ENCODE results near the gene MAP3K14.

The MAP3K14 gene

GRCh38 chr17:45260204-45260783 lies 56.5 kb downstream of the MAP3K14 start:
- TF ChIP-seq TEAD4 (IDR thresholded peaks at IDR 0.05), result no peak

GRCh38 chr17:45258981-45259380 lies 57.8 kb downstream of the MAP3K14 start:
- TF ChIP-seq MAX (IDR thresholded peaks at IDR 0.05), result no peak
- no peak for TF ChIP-seq NFIC (IDR thresholded peaks at IDR 0.05)
- no peak for TF ChIP-seq CREB1 (IDR thresholded peaks at IDR 0.05; ENCODE audit: low read depth)
- no peak for TF ChIP-seq ZBTB7A (IDR thresholded peaks at IDR 0.05; ENCODE audit: low read depth)
- no peak for TF ChIP-seq REST (IDR thresholded peaks at IDR 0.05; ENCODE audit: low read depth)
- no peak for TF ChIP-seq TAF1 (IDR thresholded peaks at IDR 0.05; ENCODE audit: low read depth)
- TF ChIP-seq TCF12 (IDR thresholded peaks at IDR 0.05; ENCODE audit: low read depth), result no peak
- no peak for TF ChIP-seq YY1 (IDR thresholded peaks at IDR 0.05; ENCODE audit: low read depth)
- TF ChIP-seq TEAD4 (IDR thresholded peaks at IDR 0.05), result no peak
- TF ChIP-seq USF1 (IDR thresholded peaks at IDR 0.05), result no peak
- no peak for TF ChIP-seq CEBPB (IDR thresholded peaks at IDR 0.05)
- no peak for TF ChIP-seq EGR1 (IDR thresholded peaks at IDR 0.05)
- TF ChIP-seq FOXM1 (IDR thresholded peaks at IDR 0.05; ENCODE audit: borderline replicate concordance, low read depth), result no peak

GRCh38 chr17:45257115-45257514 lies 59.7 kb downstream of the MAP3K14 start:
- TF ChIP-seq YY1 (IDR thresholded peaks at IDR 0.05; ENCODE audit: low read depth) (no peak), CEBPB (IDR thresholded peaks at IDR 0.05) (no peak), REST (IDR thresholded peaks at IDR 0.05; ENCODE audit: low read depth) (no peak), MAX (IDR thresholded peaks at IDR 0.05) (no peak), FOXM1 (IDR thresholded peaks at IDR 0.05; ENCODE audit: borderline replicate concordance, low read depth) (no peak), NFIC (IDR thresholded peaks at IDR 0.05) (no peak), CREB1 (IDR thresholded peaks at IDR 0.05; ENCODE audit: low read depth) (no peak), EP300 (IDR thresholded peaks at IDR 0.05; ENCODE audit: borderline replicate concordance) (no peak), TCF12 (IDR thresholded peaks at IDR 0.05; ENCODE audit: low read depth) (no peak), USF1 (IDR thresholded peaks at IDR 0.05) (no peak), TEAD4 (IDR thresholded peaks at IDR 0.05) (no peak), EGR1 (IDR thresholded peaks at IDR 0.05) (no peak), TAF1 (IDR thresholded peaks at IDR 0.05; ENCODE audit: low read depth) (no peak), RAD21 (IDR thresholded peaks at IDR 0.05; ENCODE audit: low read depth) (no peak)

GRCh38 chr17:45256114-45256966 lies 60.5 kb downstream of the MAP3K14 start:
- TF ChIP-seq TEAD4 (IDR thresholded peaks at IDR 0.05) (no peak), TCF12 (IDR thresholded peaks at IDR 0.05; ENCODE audit: low read depth) (no peak), RAD21 (IDR thresholded peaks at IDR 0.05; ENCODE audit: low read depth) (no peak), EP300 (IDR thresholded peaks at IDR 0.05; ENCODE audit: borderline replicate concordance) (no peak), EGR1 (IDR thresholded peaks at IDR 0.05) (no peak), CREB1 (IDR thresholded peaks at IDR 0.05; ENCODE audit: low read depth) (no peak), FOXM1 (IDR thresholded peaks at IDR 0.05; ENCODE audit: borderline replicate concordance, low read depth) (no peak), TAF1 (IDR thresholded peaks at IDR 0.05; ENCODE audit: low read depth) (no peak), USF1 (IDR thresholded peaks at IDR 0.05) (no peak), ZBTB7A (IDR thresholded peaks at IDR 0.05; ENCODE audit: low read depth) (no peak), REST (IDR thresholded peaks at IDR 0.05; ENCODE audit: low read depth) (no peak), MAX (IDR thresholded peaks at IDR 0.05) (no peak), CEBPB (IDR thresholded peaks at IDR 0.05) (no peak), NFIC (IDR thresholded peaks at IDR 0.05) (no peak), YY1 (IDR thresholded peaks at IDR 0.05; ENCODE audit: low read depth) (no peak)

Measured in Ishikawa (cell line).